ENCODE results near the gene RGS19. TPM values are rescaled to one million over a fixed set of nuclear protein-coding genes. Genes with fewer than 3 reads are reported as not detected.
"Not testable (repeated sequence)": the region's sequence is repeated elsewhere in the genome, so short reads cannot be mapped to it uniquely, and the experiment has no call there.

The RGS19 gene, protein sequence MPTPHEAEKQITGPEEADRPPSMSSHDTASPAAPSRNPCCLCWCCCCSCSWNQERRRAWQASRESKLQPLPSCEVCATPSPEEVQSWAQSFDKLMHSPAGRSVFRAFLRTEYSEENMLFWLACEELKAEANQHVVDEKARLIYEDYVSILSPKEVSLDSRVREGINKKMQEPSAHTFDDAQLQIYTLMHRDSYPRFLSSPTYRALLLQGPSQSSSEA
- 10 to 100 TPM; 42.8 to 50.9 TPM for total RNA-seq
- total RNA-seq, result 39.4 to 50.1 reads per million in 2 donors

DNA sequence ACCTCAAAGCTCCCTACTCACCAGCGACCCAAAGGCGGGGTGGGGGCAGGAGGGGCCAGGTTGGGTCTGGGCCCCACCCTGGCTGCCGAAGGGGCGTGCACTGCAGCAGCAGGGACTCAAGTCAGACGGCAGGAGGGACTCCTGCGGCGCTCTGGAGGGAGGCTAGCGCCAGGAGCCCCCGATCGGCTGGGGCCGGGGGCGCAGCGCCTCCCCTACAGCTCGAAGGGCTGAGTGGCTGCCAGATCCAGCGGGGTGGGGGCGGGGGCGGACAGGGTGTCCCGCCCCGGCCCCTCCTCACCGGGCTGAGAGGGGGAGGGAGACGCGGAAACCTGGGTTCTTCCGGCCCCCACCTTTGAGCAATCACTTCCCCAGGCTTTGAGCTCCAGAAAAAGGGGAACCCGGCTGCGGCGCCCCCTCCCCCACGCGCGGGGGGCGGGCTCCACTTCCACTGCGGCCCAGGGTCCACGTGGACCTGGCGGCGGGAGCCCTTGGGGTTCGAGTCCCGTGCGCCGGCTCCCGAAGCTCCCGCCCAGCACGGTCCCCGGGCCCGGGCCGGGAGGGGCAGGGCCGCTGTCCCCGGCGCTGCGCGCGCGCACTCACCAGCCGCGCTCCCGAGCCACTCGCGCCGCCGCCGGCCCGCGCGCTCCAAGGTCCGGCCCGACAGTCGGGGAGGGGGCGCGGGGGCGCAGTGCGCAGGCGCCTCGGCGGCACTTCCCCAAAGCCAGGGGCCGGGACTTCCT lies at the start of gene RGS19:
RGS19 (minus strand) TSS at position 246 of the 740 bp plus-strand sequence. CDS start 2,632 bp downstream, outside the sequence.
- peak; percentile 42 to 72 (median 68) for DNase-seq
- H3K9me3 ChIP-seq (ENCODE audit: control insufficient read depth, low read length, poor library complexity, severe bottlenecking), result no peaks in the 10 kb centered on the region
- no peaks in the 10 kb centered on the region for H3K27me3 Mint-ChIP-seq
- peak within 1 kb of the TSS; percentile 93 for H3K4me3 Mint-ChIP-seq
- peak; percentile 38 for ATAC-seq
- H3K27ac Mint-ChIP-seq, result peak within 1 kb of the TSS; percentile 90
- H3K4me1 Mint-ChIP-seq, result peaks cover 38% of the 10 kb centered on the region
- peaks cover 3% of the 10 kb centered on the region for H3K36me3 Mint-ChIP-seq (ENCODE audit: low read depth)

DNA sequence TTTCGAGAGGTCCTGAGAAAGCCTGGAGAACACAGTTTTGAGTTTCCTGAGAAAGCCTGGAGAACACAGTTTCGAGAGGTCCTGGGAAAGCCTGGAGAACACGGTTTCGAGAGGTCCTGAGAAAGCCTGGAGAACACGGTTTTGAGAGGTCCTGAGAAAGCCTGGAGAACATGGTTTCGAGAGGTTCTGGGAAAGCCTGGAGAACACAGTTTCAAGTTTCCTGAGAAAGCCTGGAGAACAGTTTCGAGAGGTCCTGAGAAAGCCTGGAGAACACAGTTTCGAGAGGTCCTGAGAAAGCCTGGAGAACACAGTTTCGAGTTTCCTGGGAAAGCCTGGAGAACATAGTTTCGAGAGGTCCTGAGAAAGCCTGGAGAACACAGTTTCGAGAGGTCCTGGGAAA lies 44.2 kb upstream of the RGS19 start:
- H3K27me3 Mint-ChIP-seq, result peaks cover 15% of the 10 kb centered on the region
- not testable (repeated sequence) for H3K4me1 Mint-ChIP-seq

DNA sequence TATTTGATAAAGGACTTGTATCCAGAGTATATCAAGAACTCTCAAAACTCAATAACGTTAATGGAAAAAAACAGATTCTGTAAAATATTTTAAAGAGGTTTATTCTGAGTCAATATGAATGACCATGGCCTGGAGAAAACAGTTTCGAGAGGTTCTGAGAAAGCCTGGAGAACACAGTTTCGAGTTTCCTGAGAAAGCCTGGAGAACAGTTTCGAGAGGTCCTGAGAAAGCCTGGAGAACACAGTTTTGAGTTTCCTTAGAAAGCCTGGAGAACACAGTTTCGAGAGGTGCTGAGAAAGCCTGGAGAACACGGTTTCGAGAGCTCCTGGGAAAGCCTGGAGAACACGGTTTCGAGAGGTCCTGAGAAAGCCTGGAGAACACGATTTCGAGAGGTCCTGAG lies 43.6 kb upstream of the RGS19 start:
- not testable (repeated sequence) for ATAC-seq; H3K4me3 Mint-ChIP-seq; H3K27ac Mint-ChIP-seq; H3K36me3 Mint-ChIP-seq (ENCODE audit: low read depth); DNase-seq; H3K9me3 ChIP-seq (ENCODE audit: control insufficient read depth, low read length, poor library complexity, severe bottlenecking); H3K4me1 Mint-ChIP-seq
- peaks cover 11% of the 10 kb centered on the region for H3K27me3 Mint-ChIP-seq

More for the DNA sequence above, 44.2 kb upstream of the RGS19 start:
- not testable (repeated sequence) for DNase-seq; H3K36me3 Mint-ChIP-seq (ENCODE audit: low read depth); H3K4me3 Mint-ChIP-seq; ATAC-seq; H3K27ac Mint-ChIP-seq; H3K9me3 ChIP-seq (ENCODE audit: control insufficient read depth, low read length, poor library complexity, severe bottlenecking)

DNA sequence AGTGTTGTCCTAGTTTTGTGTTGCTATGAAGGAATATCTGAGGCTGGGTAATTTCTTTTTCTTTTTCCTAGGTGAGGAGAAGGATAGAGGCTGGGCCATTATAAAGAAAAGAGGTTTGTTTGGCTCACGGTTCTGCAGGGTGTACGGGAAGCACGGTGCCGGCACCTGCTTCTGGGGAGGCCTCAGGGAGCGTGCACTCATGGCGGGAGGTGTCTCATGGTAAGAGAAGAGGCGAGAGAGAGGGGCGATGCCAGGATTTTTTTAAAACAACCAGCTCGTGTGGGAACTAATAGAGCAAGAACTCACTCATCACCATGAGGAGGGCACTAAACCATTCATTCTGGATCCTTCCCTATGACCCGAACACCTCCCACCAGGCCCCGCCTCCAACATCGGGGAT lies 42.3 kb upstream of the RGS19 start:
- Mint-ChIP-seq H3K36me3 (ENCODE audit: low read depth) (peaks cover 2% of the 10 kb centered on the region), H3K27me3 (peaks cover 11% of the 10 kb centered on the region), H3K4me1 (peaks cover 7% of the 10 kb centered on the region), H3K4me3 (peak overlapping the region; percentile 25), H3K27ac (no peak overlapping the region)
- ATAC-seq, result no peak
- H3K9me3 ChIP-seq (ENCODE audit: control insufficient read depth, low read length, poor library complexity, severe bottlenecking), result no peaks in the 10 kb centered on the region
- DNase-seq, result no peak

DNA sequence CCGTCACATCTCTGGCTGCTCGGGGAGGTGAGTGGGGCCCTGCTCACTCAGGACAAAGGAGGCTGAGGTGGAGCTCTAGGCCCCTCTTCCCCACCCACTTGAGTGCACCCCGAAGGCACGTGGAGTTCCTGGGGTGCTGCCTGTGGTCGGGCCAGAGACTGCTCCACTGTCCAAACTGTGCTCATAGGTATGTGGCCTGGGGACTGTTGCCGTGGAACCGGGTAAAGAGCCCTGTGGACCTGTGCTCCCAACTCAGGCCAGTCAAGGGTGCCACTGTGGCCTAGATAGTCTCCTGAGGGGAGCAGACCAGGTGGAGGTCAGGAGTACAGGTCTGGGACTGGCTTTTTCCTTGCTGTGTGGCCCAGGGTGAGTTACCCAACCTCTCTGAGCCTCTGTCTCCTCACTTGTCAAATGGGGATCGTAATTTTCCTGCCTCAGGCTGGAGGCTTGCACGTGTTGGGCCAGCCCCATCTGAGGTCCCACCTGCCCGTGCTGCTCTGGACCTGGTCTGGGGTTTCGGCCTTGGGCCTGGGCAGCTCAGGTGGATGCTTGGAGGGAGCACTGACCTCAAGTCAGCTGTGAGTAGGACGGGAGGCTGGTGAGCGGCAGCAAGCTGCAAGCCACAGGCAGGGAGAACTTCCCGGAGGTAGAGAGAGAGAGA lies 40.5 kb upstream of the RGS19 start:
- Mint-ChIP-seq H3K36me3 (ENCODE audit: low read depth) (peaks cover 2% of the 10 kb centered on the region), H3K27ac (peak overlapping the region; percentile 93), H3K4me1 (peaks cover 10% of the 10 kb centered on the region), H3K27me3 (peaks cover 11% of the 10 kb centered on the region), H3K4me3 (peak overlapping the region; percentile 82)
- H3K9me3 ChIP-seq (ENCODE audit: control insufficient read depth, low read length, poor library complexity, severe bottlenecking), result no peaks in the 10 kb centered on the region
- no peak for DNase-seq
- peak; percentile 7 for ATAC-seq

DNA sequence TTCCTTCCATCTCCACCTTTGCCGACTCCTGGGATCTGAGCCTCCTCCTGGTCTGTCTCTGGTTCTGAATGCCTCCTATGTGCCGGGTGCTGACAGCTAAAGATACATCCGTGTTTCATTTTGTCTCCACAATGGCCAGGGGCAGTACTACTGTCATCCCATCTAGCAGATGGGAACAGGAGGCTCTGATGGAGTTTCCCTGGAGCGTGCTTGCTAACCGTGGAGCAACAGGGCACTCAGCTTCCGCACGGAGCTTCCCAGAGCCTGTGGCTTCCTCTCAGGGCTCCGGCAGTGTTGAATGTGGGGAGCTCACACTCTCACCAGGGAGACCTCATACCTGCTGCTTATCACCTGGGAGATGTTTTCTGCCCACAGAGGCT lies 40.0 kb upstream of the RGS19 start:
- no peak overlapping the region for H3K4me3 Mint-ChIP-seq
- H3K4me1 Mint-ChIP-seq, result peaks cover 10% of the 10 kb centered on the region
- peaks cover 2% of the 10 kb centered on the region for H3K36me3 Mint-ChIP-seq (ENCODE audit: low read depth)
- no peaks in the 10 kb centered on the region for H3K9me3 ChIP-seq (ENCODE audit: control insufficient read depth, low read length, poor library complexity, severe bottlenecking)
- peak overlapping the region; percentile 93 for H3K27ac Mint-ChIP-seq
- DNase-seq (no peak), ATAC-seq (no peak)
- H3K27me3 Mint-ChIP-seq, result peaks cover 11% of the 10 kb centered on the region

DNA sequence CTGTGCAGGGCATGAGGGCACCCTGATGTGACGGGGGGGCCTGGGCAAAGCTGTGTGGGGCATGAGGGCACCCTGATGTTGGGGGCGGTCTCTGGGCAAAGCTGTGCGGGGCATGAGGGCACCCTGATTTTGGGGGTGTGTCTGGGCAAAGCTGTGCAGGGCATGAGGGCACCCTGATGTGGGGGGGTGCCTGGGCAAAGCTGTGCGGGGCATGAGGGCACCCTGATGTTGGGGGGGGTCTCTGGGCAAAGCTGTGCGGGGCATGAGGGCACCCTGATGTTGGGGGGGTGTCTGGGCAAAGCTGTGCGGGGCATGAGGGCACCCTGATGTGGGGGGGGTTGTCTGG lies 38.1 kb upstream of the RGS19 start:
- H3K9me3 ChIP-seq (ENCODE audit: control insufficient read depth, low read length, poor library complexity, severe bottlenecking); ATAC-seq; H3K4me3 Mint-ChIP-seq; H3K27ac Mint-ChIP-seq; DNase-seq; H3K36me3 Mint-ChIP-seq (ENCODE audit: low read depth): not testable (repeated sequence)
- H3K27me3 Mint-ChIP-seq, result peaks cover 11% of the 10 kb centered on the region
- H3K4me1 Mint-ChIP-seq, result peaks cover 10% of the 10 kb centered on the region

DNA sequence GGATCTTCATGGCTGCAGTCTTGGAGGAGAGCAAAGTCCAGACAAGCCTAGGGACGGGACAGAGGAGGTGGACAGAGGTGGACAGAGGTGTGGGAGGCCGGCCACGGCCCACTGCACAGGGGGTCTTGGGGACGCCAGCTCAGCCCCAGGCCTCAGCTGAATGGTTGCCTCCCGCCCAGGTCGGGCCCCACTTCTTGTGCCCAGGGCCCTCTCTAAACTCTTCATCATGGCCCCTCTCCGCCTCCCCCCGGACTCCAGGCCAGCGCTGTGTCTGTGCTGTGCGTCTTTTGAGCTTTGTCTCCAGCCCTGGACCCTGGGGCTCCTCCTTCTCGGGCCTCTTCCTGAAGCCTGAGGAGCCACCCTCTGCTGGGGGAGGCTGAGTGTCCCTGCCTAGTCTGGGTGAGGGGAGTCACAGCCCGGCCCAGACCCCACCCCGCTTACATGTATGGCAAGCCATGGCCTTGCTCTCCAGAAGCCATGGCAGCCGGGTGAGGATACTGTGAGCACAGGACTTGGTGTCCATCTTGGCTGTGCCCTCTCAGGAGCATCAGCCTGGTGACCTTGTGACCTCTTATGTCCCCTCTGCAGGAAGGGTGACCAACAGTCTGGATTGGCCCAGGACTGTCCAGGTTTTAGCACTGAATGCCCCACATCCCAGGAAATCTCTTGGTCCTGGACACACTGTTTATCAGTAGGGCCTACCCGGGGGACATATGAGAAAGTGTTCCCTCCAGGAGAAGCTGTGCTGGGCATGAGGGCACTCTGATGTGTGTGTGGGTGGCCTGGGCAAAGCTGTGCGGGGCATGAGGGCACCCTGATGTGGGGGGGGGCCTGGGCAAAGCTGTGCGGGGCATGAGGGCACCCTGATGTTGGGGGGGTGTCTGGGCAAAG lies 37.5 kb upstream of the RGS19 start:
- Mint-ChIP-seq H3K36me3 (ENCODE audit: low read depth) (peaks cover 2% of the 10 kb centered on the region), H3K27me3 (peaks cover 6% of the 10 kb centered on the region), H3K4me3 (no peak overlapping the region), H3K4me1 (peaks cover 10% of the 10 kb centered on the region), H3K27ac (no peak overlapping the region)
- ATAC-seq (no peak), DNase-seq (no peak)
- H3K9me3 ChIP-seq (ENCODE audit: control insufficient read depth, low read length, poor library complexity, severe bottlenecking), result no peaks in the 10 kb centered on the region

DNA sequence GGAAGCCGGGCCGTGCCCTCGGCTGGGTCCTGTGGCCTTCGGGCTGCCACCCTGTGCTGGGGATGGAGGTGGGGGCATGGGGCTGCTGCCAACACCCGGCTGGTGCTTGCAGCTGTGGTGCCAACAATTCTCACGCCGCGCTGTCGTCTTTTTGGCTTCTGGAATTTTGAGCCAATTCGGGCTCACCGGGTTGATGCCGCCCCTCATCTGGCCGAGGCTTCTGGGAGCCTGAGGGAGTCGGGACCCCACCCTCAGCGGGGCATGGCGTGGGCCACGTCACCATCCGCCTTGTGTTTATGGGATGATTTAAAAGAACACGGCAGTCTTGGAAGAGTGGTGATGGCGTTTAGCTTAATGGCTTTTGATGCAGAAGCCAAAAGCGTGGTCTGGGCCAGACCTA lies 36.7 kb upstream of the RGS19 start:
- H3K4me1 Mint-ChIP-seq, result peaks cover 10% of the 10 kb centered on the region
- H3K27me3 Mint-ChIP-seq, result no peaks in the 10 kb centered on the region
- no peak overlapping the region for H3K4me3 Mint-ChIP-seq
- no peak overlapping the region for H3K27ac Mint-ChIP-seq
- no peak for DNase-seq
- H3K36me3 Mint-ChIP-seq (ENCODE audit: low read depth), result no peaks in the 10 kb centered on the region
- H3K9me3 ChIP-seq (ENCODE audit: control insufficient read depth, low read length, poor library complexity, severe bottlenecking), result no peaks in the 10 kb centered on the region
- ATAC-seq, result no peak

DNA sequence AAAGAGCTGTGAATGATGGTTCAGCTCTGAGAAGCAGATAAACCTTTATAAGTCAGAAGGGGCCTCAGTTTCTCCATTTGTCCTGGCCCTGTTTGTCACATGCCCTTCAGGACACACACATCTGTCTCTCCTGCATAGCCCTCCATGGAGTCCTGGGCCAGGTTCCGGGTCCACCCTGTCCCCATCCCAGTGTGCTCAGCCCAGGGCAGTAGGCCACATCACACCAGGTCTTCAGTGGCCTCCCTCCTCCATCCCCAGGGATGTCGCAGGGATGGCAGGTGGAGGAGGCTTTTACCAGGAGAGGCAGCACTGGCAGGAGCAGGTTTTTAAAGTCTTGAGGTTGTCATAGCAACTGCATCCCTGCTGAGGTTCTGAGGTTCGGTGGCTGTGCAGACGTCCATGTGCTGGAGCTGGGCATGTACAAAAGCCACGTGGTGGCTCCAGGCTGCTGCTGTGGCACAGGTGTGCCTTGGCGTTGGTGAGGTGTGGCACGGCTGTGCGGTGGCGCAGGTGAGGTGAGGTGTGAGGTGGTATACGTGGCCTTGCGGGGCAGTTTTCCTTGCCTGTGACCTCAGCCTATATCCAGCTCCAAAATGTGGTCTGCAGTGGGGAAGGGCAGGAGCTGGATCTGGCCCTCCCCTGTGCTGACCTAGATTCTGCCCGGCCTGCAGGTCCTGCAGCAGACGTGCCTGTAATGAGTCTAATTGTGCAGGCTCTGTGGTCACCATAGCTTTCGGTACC lies 36.0 kb upstream of the RGS19 start:
- H3K36me3 Mint-ChIP-seq (ENCODE audit: low read depth), result no peaks in the 10 kb centered on the region
- peaks cover 8% of the 10 kb centered on the region for H3K4me1 Mint-ChIP-seq
- H3K27ac Mint-ChIP-seq, result no peak overlapping the region
- DNase-seq, result no peak
- no peaks in the 10 kb centered on the region for H3K27me3 Mint-ChIP-seq
- H3K4me3 Mint-ChIP-seq, result no peak overlapping the region
- no peaks in the 10 kb centered on the region for H3K9me3 ChIP-seq (ENCODE audit: control insufficient read depth, low read length, poor library complexity, severe bottlenecking)
- ATAC-seq, result no peak

DNA sequence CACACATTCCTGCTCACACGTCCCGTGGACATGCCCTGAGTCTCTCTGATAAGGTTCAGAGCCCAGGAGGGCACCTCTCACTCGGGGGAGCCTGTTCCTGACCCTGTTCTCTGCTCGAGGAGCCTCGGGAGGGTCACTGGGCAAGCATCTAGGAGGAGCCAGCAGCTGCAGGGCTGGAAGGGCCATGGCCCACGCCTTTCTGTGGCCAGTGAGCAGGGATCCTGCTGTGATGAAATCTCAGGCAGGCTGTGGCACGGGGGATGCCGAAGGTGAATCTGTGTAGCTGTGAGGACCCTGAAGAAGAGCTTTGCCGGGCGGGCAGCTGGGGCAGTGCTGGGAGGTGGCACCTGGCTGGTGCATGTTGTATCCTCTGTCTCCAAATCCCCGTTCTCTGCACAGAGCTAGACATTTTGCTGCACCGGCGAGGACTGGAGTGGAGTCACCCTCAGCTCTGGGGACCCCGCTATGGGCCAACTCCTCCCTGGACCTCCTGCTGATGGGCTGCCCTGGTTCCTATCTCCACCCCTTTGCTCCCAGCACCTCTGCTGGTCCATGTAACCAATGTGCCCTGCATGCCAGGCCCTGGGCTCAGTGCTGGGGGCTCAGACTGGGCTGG lies 35.1 kb upstream of the RGS19 start:
- no peaks in the 10 kb centered on the region for H3K9me3 ChIP-seq (ENCODE audit: control insufficient read depth, low read length, poor library complexity, severe bottlenecking)
- no peaks in the 10 kb centered on the region for H3K27me3 Mint-ChIP-seq
- DNase-seq (no peak), ATAC-seq (no peak)
- peaks cover 3% of the 10 kb centered on the region for H3K4me1 Mint-ChIP-seq
- no peak overlapping the region for H3K27ac Mint-ChIP-seq
- no peaks in the 10 kb centered on the region for H3K36me3 Mint-ChIP-seq (ENCODE audit: low read depth)
- no peak overlapping the region for H3K4me3 Mint-ChIP-seq

DNA sequence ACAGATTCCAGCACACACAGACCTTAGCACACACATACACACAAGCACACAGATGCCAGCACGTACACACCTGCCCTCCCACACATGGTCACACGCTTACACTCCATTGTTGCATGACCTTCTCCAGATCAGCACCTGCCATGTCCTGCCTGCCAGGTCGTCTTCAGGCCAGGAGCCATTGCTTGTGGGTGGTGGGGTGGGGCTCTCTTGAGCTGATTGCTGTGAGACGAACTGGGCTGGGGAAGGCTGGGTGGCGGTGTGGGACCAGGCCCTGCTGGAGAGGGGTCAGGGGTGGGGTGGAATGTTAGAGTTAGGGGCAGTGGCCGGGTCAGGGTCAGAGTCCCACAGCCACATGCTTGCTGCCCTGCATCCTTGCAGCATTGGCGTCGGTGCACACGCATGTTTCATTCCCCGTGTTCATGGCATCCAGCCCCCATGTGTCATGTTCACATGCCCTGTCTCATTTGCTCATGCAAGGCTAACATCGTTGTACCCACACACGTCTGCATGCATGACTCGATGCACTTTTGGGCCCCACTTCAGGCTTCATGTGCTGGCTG lies 34.6 kb upstream of the RGS19 start:
- no peaks in the 10 kb centered on the region for H3K9me3 ChIP-seq (ENCODE audit: control insufficient read depth, low read length, poor library complexity, severe bottlenecking)
- Mint-ChIP-seq H3K27ac (no peak overlapping the region), H3K36me3 (ENCODE audit: low read depth) (no peaks in the 10 kb centered on the region), H3K4me3 (no peak overlapping the region), H3K27me3 (no peaks in the 10 kb centered on the region), H3K4me1 (peaks cover 3% of the 10 kb centered on the region)
- no peak for DNase-seq
- no peak for ATAC-seq

Measured in T-helper 17 cell (primary cell).